Small intestine (tissue), 7 donors: ENCODE measurements around the gene SLC35F4. TPM values are rescaled to one million over a fixed set of nuclear protein-coding genes. Genes with fewer than 3 reads are reported as not detected.

ENCODE experiments used
- DNase-seq, 2 donors: peaks; one replicate each; pipeline versions ENCODE4 v3.0.0 to v3.0.0-alpha.2; 2013
- FAIRE-seq: peaks from 2 replicates; lab custom pipeline; 2012; peaks lifted over from hg19 to GRCh38; lab: Jason Lieb, UNC
- H3K27ac ChIP-seq, 3 donors: one replicate each; pipeline ENCODE4 v1.5.1; 2013; ENCODE audit warnings: low read length in 2 of 3, mild to moderate bottlenecking in 2 of 3, control low read depth in 1 of 3, inconsistent platforms in 1 of 3, low read depth in 1 of 3, moderate library complexity in 1 of 3
- H3K27me3 ChIP-seq, 3 donors: one replicate each; pipeline ENCODE4 v1.6.1; 2013; ENCODE audit warnings: low read length in 3 of 3, inconsistent platforms in 1 of 3; ENCODE audit not compliant: control insufficient read depth in 3 of 3, insufficient read depth in 3 of 3
- H3K36me3 ChIP-seq, 3 donors: one replicate each; pipeline ENCODE4 v1.6.1; 2013; ENCODE audit warnings: low read length in 3 of 3, inconsistent platforms in 1 of 3, low read depth in 1 of 3, mild to moderate bottlenecking in 1 of 3, moderate library complexity in 1 of 3; ENCODE audit not compliant: control insufficient read depth in 3 of 3, insufficient read depth in 2 of 3
- H3K4me1 ChIP-seq, 3 donors: one replicate each; pipeline ENCODE4 v1.6.1; 2013; ENCODE audit warnings: low read length in 2 of 3, inconsistent platforms in 1 of 3, low read depth in 1 of 3, mild to moderate bottlenecking in 1 of 3, moderate library complexity in 1 of 3; ENCODE audit not compliant: control insufficient read depth in 3 of 3, insufficient read depth in 2 of 3
- H3K4me3 ChIP-seq, 3 donors: one replicate each; pipeline ENCODE4 v1.5.1; 2013; ENCODE audit warnings: low read length in 3 of 3, control low read depth in 1 of 3, inconsistent platforms in 1 of 3, low read depth in 1 of 3, mild to moderate bottlenecking in 1 of 3, moderate library complexity in 1 of 3
- H3K9me3 ChIP-seq, 2 donors: one replicate each; pipeline ENCODE4 v1.6.1; 2013; ENCODE audit warnings: low read depth in 1 of 2, low read length in 1 of 2; ENCODE audit not compliant: control insufficient read depth in 2 of 2, insufficient read depth in 1 of 2
- WGBS, 3 donors: extraction: QIAGEN DNeasy Blood & Tissue Kit; methylation state at CpG; one replicate each; pipeline ENCODE4 v1.1.7; 2013; 5-methylcytosine and 5-hydroxymethylcytosine counted together
- polyA plus RNA-seq, 4 donors: library from polyadenylated mRNA; stranded (reverse) in 3 of 4; unstranded in 1 of 4; fragments of 200-250 nt in 3 of 4; fragments of 120-200 nt in 1 of 4; gene quantifications; one replicate each; pipeline versions ENCODE4 v1.2.1 to v1.2.3, GENCODE V29; 2013
- donor health status: healthy with polysubstance abuse.
- donor health status: control.
- donor health status: control.
- donor health status: Bipolar disorder and iron deficiency.
- donor health status: healthy.

Gene SLC35F4
- polyA plus RNA-seq, 4 donors: 0.10 to 0.13 TPM; not detected in 2

DNA sequence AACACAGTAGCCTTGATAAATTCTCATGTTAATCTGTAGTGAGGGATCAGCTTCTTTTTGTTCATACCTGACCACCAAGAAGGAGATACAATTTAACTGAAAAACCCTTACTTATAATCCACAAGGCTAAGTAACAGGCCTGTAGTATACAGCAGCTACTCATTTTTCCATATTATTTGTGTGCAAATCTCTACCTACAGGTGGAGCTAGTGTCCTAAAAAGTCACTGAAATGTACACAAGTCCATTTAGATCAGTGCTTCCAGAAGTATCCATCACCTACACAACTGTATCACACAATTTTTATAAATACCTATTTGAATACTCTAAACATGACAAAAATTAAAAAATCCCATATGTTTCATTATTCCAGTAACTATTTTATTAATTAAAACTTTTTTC, 173.2 kb downstream of the SLC35F4 start:
- Histone ChIP-seq H3K27ac (no peak overlapping the region), H3K9me3 (no peaks in the 10 kb centered on the region)

DNA sequence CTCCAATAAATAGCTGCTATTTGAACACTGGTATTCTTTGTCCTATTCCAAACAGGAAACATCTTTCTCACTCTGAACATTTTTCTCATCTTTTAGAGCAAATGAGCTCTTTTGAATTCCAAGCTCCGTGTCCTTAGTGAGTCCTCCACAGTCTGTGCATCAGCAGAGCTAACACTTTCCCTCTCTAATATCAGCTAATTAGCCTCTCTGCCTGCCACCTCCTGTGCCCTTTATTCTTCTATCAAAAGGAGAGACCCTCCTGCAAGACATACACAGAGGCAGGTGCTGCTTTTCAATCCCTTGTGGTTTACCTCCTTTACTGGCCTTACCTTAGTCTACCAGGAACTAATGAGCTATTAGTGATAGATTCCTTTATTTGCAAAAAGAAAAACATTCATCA, 178.5 kb downstream of the SLC35F4 start:
- Histone ChIP-seq H3K9me3 (no peaks in the 10 kb centered on the region), H3K27me3 (no peaks in the 10 kb centered on the region), H3K27ac (no peak overlapping the region), H3K36me3 (no peaks in the 10 kb centered on the region), H3K4me3 (no peak overlapping the region), H3K4me1 (no peaks in the 10 kb centered on the region)
- DNase-seq: no peak
- WGBS, 3 donors: 45 to 62% (median 57%) methylated on average over 1 of the region's 1 CpG
- FAIRE-seq: no peak

More for the DNA sequence above, 173.2 kb downstream of the SLC35F4 start:
- Histone ChIP-seq H3K4me1 (no peaks in the 10 kb centered on the region), H3K4me3 (no peak overlapping the region), H3K27me3 (no peaks in the 10 kb centered on the region), H3K36me3 (no peaks in the 10 kb centered on the region)
- no peak for FAIRE-seq
- peak; percentile 33 to 40 for DNase-seq

DNA sequence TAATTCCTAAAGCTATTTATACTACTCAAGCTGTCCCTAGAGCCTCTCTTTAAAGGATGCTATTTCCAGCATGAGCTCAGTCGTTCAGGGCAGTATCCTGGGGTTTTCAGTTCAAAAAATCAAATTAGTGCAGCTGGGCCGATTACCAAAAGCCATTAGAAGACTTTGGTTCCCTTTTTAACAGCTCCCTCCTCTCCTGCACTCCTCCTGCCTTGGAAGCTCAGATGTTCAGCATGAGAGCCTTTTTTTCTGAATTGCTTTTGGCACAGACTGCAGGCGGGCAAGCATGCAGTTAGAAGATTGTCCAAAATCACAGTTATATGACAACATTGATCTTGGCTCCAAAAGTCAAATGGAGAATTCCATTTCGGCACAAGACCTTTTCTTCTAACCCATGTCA, 179.6 kb downstream of the SLC35F4 start:
- H3K36me3 ChIP-seq: no peaks in the 10 kb centered on the region
- WGBS, 3 donors: 62 to 65% (median 63%) methylated on average over 4 of the region's 4 CpGs
- DNase-seq: no peak
- H3K4me3 ChIP-seq: no peak overlapping the region
- H3K27ac ChIP-seq: no peak overlapping the region
- H3K9me3 ChIP-seq: no peaks in the 10 kb centered on the region
- FAIRE-seq: no peak
- no peaks in the 10 kb centered on the region for H3K27me3 ChIP-seq
- no peaks in the 10 kb centered on the region for H3K4me1 ChIP-seq

DNA sequence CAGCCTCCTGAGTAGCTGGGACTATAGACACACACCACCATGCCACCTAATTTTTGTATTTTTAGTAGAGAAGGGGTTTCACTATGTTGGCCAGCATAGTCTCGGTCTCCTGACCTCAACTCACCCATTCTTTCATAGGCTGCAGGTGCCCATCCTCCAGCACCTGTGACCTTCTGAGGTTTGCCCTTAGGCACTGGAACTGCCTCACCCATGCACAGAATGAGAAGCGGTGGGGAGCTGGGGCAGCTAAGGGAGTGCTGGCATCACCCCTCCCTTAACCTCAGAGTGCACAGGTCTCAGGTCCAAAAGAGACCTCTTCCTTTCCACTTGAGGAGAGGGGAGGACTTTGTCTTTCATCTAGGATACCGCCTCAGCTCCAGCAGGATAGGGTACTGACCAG, 194.9 kb downstream of the SLC35F4 start:
- Histone ChIP-seq H3K36me3 (no peaks in the 10 kb centered on the region), H3K9me3 (no peaks in the 10 kb centered on the region), H3K4me3 (no peak overlapping the region), H3K27ac (no peak overlapping the region), H3K4me1 (no peaks in the 10 kb centered on the region), H3K27me3 (no peaks in the 10 kb centered on the region)
- WGBS, 3 donors: 75 to 90% (median 89%) methylated on average over 3 of the region's 3 CpGs
- DNase-seq: no peak
- FAIRE-seq: no peak

DNA sequence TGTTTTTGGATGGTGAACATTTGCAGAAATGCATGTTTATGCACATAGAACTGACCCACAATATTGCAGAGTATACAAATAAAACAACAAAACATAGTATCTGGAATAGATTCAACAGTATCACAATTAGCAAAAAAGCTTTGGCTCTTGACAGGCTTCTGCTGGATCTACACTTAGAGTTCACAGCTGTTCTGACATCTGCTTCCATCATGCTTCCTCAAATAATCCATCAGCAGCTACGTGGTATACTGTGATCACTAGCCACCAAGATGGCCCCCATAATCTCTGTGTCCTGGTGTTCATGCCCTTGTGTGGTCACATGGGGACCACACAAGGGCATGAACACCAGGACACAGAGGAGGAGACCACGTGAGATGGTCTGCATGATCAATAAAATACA, 205.7 kb downstream of the SLC35F4 start:
- no peaks in the 10 kb centered on the region for H3K27me3 ChIP-seq
- no peak overlapping the region for H3K27ac ChIP-seq
- no peaks in the 10 kb centered on the region for H3K9me3 ChIP-seq
- 46 to 50% (median 49%) methylated on average over 2 of the region's 2 CpGs for WGBS, 3 donors
- no peaks in the 10 kb centered on the region for H3K36me3 ChIP-seq
- FAIRE-seq (no peak), DNase-seq (no peak)
- no peaks in the 10 kb centered on the region for H3K4me1 ChIP-seq
- no peak overlapping the region for H3K4me3 ChIP-seq

DNA sequence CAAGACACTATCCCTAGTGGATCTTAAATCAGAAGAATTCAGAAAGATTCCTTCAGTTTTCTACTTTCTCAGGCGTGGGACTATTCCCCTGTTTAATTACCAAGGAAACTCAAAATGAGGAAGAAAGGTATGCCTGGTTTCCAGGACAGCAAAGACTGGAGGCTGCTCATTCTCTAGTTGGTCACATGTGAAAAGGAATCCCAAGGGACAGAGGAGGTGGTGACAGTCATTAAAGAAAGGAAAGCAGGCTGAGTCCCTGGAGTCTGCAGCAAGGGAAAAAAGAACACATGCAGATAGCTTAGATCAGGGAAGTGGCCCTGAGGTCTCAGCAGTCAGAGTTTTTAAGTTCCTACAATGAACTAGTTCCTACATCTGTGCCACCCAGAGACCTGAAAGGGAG, 206.8 kb downstream of the SLC35F4 start:
- Histone ChIP-seq H3K4me1 (no peaks in the 10 kb centered on the region), H3K9me3 (no peaks in the 10 kb centered on the region), H3K27me3 (no peaks in the 10 kb centered on the region), H3K27ac (no peak overlapping the region), H3K36me3 (no peaks in the 10 kb centered on the region), H3K4me3 (no peak overlapping the region)
- DNase-seq: no peak
- WGBS, 3 donors: 53 to 72% (median 71%) methylated on average over 1 of the region's 1 CpG
- FAIRE-seq: no peak

DNA sequence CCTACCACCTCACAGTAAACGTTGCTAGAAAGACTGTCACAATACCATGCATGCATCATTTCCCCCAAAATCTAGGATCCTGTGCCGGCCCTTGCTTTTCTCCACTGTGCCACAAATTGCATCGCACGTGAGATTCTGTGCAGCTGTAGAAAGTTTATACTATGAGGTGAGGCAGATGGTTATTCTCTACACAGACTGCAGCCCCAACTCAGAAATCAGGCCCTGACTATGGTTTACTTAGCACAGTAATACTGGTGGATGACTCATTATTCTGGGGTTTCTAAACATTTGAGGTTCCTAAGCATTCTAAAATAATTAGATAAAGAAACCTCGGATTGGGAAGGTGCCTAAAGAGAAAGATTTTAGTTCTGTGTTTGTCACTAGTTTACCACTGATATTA, 208.4 kb downstream of the SLC35F4 start:
- no peaks in the 10 kb centered on the region for H3K27me3 ChIP-seq
- H3K27ac ChIP-seq: no peak overlapping the region
- 55 to 70% (median 60%) methylated on average over 5 of the region's 5 CpGs for WGBS, 3 donors
- H3K4me3 ChIP-seq: no peak overlapping the region
- no peaks in the 10 kb centered on the region for H3K4me1 ChIP-seq
- H3K36me3 ChIP-seq: no peaks in the 10 kb centered on the region
- no peak for DNase-seq
- no peak for FAIRE-seq
- H3K9me3 ChIP-seq: no peaks in the 10 kb centered on the region

DNA sequence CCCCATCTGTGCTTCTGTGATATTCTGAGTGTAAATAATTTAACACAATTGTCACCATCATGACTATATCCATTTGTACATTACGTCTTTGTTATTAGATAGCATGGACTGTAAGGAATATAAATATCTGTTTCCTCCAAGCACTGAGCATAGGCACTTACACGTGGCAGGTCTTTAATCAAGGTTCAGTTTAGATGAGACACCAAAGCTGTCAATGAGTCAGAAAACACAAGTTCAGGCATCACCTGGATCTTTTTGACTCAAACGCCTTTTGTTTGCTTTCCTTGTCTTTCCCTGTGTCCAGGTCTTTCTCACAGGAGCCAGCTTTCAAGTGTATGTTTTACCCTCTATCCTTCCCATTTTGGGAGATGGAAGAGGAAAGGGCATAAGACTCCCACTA, 209.0 kb downstream of the SLC35F4 start:
- H3K27ac ChIP-seq: no peak overlapping the region
- no peak for FAIRE-seq
- WGBS, 3 donors: 37 to 51% (median 51%) methylated on average over 3 of the region's 3 CpGs
- H3K4me3 ChIP-seq: no peak overlapping the region
- H3K36me3 ChIP-seq: no peaks in the 10 kb centered on the region
- no peaks in the 10 kb centered on the region for H3K4me1 ChIP-seq
- no peaks in the 10 kb centered on the region for H3K27me3 ChIP-seq
- no peaks in the 10 kb centered on the region for H3K9me3 ChIP-seq
- DNase-seq: no peak

DNA sequence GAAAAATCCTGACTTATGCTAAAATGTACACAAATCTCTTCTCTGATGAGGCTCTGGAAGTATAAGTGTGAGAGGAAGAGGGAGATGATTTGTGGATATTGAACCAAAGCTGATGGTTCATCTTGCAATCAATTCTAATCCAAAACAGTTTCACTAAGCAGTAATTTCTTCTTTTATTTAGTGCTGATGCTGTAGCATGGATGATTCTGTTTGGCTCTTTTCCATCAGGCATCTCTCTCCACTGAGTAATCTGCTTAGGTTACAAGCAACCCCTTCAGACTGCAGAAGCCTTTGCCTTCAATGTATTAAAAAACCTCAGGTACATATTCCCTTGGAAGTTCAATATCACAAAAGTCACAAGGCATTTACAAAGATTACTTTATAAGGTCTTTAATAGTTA, 213.1 kb downstream of the SLC35F4 start:
- no peak for FAIRE-seq
- DNase-seq: no peak
- no peak overlapping the region for H3K27ac ChIP-seq

More for the DNA sequence above, 213.1 kb downstream of the SLC35F4 start:
- Histone ChIP-seq H3K9me3 (no peaks in the 10 kb centered on the region), H3K4me1 (no peaks in the 10 kb centered on the region), H3K36me3 (no peaks in the 10 kb centered on the region), H3K4me3 (no peak overlapping the region), H3K27me3 (no peaks in the 10 kb centered on the region)
